Rectal smooth muscle tissue (tissue), 1 donor: Measurements from ENCODE around the gene TSSK2.

ENCODE experiments used
- H3K27ac ChIP-seq: one replicate; pipeline ENCODE4 v1.7.0; 2013; ENCODE audit warnings: low read depth, low read length, inconsistent platforms
- H3K27me3 ChIP-seq: one replicate; pipeline ENCODE4 v1.7.0; 2013; ENCODE audit warnings: low read length; ENCODE audit not compliant: control insufficient read depth, insufficient read depth
- H3K36me3 ChIP-seq: one replicate; pipeline ENCODE4 v1.7.0; 2013; ENCODE audit warnings: low read length; ENCODE audit not compliant: control insufficient read depth, insufficient read depth
- H3K4me1 ChIP-seq: one replicate; pipeline ENCODE4 v1.7.0; 2013; ENCODE audit warnings: low read length; ENCODE audit not compliant: control insufficient read depth, insufficient read depth
- H3K4me3 ChIP-seq: one replicate; pipeline ENCODE4 v1.7.0; 2013; ENCODE audit warnings: low read length
- H3K9ac ChIP-seq: one replicate; pipeline ENCODE4 v1.7.0; 2013; ENCODE audit warnings: low read length

The TSSK2 gene

DNA sequence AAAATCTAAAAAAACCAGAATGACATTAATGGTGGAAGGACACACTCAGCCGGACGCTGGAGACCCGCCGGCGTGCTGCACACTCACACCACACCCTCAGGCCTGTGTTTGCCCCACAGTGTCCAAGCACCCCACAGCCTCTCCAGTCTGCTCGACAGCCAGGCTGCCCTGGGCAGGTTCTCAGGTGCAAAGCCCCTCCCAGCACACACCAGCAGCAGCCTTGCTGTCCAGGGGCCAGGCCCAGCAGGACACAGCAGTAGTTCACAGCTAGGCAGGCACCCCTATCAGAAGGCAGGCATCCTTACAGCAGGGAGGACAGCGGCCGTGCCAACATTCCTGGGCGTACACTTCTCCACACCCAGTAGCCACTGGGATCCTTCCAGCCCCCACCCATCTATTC is 49.1 kb downstream of the TSSK2 start:
- Histone ChIP-seq H3K4me1 (peaks cover 13% of the 10 kb centered on the region), H3K27me3 (no peaks in the 10 kb centered on the region), H3K4me3 (no peak overlapping the region), H3K27ac (no peak overlapping the region), H3K36me3 (peaks cover 2% of the 10 kb centered on the region), H3K9ac (no peak overlapping the region)

DNA sequence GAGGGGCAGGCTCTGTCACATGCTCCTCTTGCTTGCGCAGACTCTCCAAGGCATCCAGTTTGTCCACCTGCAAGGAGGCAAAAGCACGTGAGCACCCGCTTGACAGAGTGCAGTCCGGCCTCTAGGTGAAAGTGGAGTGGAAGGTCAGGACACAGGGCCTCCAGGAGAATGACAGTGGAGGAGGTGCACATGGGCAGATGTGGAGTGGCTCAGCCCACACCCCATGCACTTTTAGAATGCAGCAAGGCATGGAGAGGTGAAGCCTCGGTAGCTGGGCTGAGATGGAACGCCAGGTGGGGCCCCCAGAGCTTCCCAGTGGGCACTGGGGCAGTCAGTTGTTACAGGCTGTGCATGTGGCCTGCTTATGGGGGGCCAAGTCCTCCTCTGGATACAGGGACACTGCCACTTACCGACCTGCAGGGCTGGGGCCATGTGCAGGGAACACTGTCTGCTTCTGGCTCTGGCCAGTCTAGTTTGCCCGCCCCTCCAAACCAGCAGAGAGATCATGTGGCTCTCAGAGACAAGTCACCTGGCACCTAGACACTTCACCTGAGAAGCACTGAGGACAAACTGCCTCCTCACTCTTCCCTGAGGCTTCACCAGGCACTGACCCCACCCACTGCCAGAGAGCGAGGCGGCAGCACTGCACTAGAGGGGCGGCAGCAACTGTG is 49.8 kb downstream of the TSSK2 start:
- Histone ChIP-seq H3K9ac (no peak overlapping the region), H3K4me1 (peaks cover 13% of the 10 kb centered on the region), H3K27me3 (no peaks in the 10 kb centered on the region), H3K27ac (no peak overlapping the region), H3K36me3 (no peaks in the 10 kb centered on the region), H3K4me3 (no peak overlapping the region)

- Histone ChIP-seq H3K27ac (no peak overlapping the region), H3K4me3 (no peak overlapping the region), H3K9ac (no peak overlapping the region), H3K36me3 (no peaks in the 10 kb centered on the region), H3K4me1 (peaks cover 13% of the 10 kb centered on the region), H3K27me3 (no peaks in the 10 kb centered on the region)
Observed at GRCh38 chr22:19181786-19182471, 50.8 kb downstream of the TSSK2 start.
